T-helper 1 cell (primary cell): ENCODE data around the gene DIRAS1.
"Not testable (repeated sequence)": the region's sequence is repeated elsewhere in the genome, so short reads cannot be mapped to it uniquely, and the experiment has no call there.

Experiments
- DNase-seq, 5 donors: peaks; one replicate each; pipeline ENCODE4 v3.0.0-alpha.2; 2012 to 2020

The DIRAS1 gene

GRCh38 chr19:2726160-2726855, 5.1 kb upstream of the DIRAS1 start:
- DNase-seq, result no peak

- DNase-seq, result no peak
Observed at GRCh38 chr19:2724148-2724557, 3.0 kb upstream of the DIRAS1 start.

GRCh38 chr19:2723747-2724146, 2.6 kb upstream of the DIRAS1 start:
- no peak for DNase-seq

GRCh38 chr19:2723345-2723715, 2.2 kb upstream of the DIRAS1 start:
- DNase-seq, result no peak

GRCh38 chr19:2722541-2723344, 1.6 kb upstream of the DIRAS1 start:
- no peak for DNase-seq

- DNase-seq, result no peak
Observed at GRCh38 chr19:2721570-2722540, 683 bp upstream of the DIRAS1 start.

GRCh38 chr19:2719920-2720776, 1.0 kb downstream of the DIRAS1 start:
- DNase-seq, result no peak

- DNase-seq, result no peak
Observed at GRCh38 chr19:2719232-2719735, 1.9 kb downstream of the DIRAS1 start.

GRCh38 chr19:2717638-2718541, 3.3 kb downstream of the DIRAS1 start:
- no peak for DNase-seq

- DNase-seq, result no peak
Observed at GRCh38 chr19:2716722-2717637, 4.2 kb downstream of the DIRAS1 start.

- no peak for DNase-seq
Observed at GRCh38 chr19:2716275-2716650, 4.9 kb downstream of the DIRAS1 start.

- no peak for DNase-seq
Observed at GRCh38 chr19:2715470-2716274, 5.5 kb downstream of the DIRAS1 start.

- no peak for DNase-seq
Observed at GRCh38 chr19:2714531-2715269, 6.5 kb downstream of the DIRAS1 start.

- DNase-seq, result not testable (repeated sequence)
Observed at GRCh38 chr19:2714102-2714501, 7.1 kb downstream of the DIRAS1 start.

- DNase-seq, result not testable (repeated sequence)
Observed at GRCh38 chr19:2713170-2713569, 8.0 kb downstream of the DIRAS1 start.

- no peak for DNase-seq
Observed at GRCh38 chr19:2711875-2712205, 9.3 kb downstream of the DIRAS1 start.

- no peak for DNase-seq
Observed at GRCh38 chr19:2711172-2711874, 9.8 kb downstream of the DIRAS1 start.

- no peak for DNase-seq
Observed at GRCh38 chr19:2706251-2706650, 14.9 kb downstream of the DIRAS1 start.
